ENCODE results near the gene ARHGAP18. TPM values are rescaled to one million over a fixed set of nuclear protein-coding genes. Genes with fewer than 3 reads are reported as not detected.

Gene ARHGAP18
- polyA plus RNA-seq, 1 of the 3 experiments (the other 2 are of a cell fraction): 25.0 TPM

DNA sequence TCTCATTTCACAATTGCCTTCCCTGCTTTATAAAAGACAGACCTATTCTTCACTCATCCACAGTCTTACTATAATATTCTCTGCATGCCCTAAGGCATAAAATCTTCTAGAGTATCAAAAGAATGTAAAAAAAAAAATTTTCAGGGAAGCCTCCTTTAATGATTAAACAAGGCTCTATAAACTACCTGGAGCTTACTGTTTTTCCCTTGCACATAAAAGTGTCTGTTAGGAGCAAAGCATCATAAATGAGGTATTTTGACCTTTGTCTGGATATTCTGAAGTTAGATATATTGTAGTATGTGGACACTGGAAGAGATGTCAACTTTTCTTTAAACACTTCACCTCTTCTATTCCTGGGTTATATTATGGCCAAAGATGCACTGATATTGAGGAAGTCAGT lies 97.5 kb downstream of the ARHGAP18 start:
- TF ChIP-seq RAD21 (IDR thresholded peaks at IDR 0.05; ENCODE audit: low read length) (no peak), PBX3 (IDR thresholded peaks at IDR 0.05) (no peak), EZH2phosphoT487 (IDR thresholded peaks at IDR 0.05; ENCODE audit: borderline replicate concordance, low read depth) (no peak), EP300 (IDR thresholded peaks at IDR 0.05; ENCODE audit: borderline replicate concordance in 1 of 2, low read depth in 1 of 2, low read length in 1 of 2) (no peak), YY1 (IDR thresholded peaks at IDR 0.05; ENCODE audit: low read depth) (no peak), CHD2 (IDR thresholded peaks at IDR 0.05; ENCODE audit: low read length, partially characterized antibody) (no peak), GATA2 (CRISPR knock-in tag; IDR thresholded peaks at IDR 0.05) (no peak), RFX5 (IDR thresholded peaks at IDR 0.05; ENCODE audit: low read length) (no peak), FOXJ3 (CRISPR knock-in tag; IDR thresholded peaks at IDR 0.05) (no peak), POLR2AphosphoS5 (IDR thresholded peaks at IDR 0.05; ENCODE audit: low read depth, low read length) (no peak), TAF1 (IDR thresholded peaks at IDR 0.05; ENCODE audit: borderline replicate concordance, low read depth, low read length) (no peak), REST (IDR thresholded peaks at IDR 0.05; ENCODE audit: low read depth, low read length) (no peak), SMC3 (IDR thresholded peaks at IDR 0.05; ENCODE audit: low read depth, low read length) (no peak)
- TF ChIP-seq, protein P1, sequence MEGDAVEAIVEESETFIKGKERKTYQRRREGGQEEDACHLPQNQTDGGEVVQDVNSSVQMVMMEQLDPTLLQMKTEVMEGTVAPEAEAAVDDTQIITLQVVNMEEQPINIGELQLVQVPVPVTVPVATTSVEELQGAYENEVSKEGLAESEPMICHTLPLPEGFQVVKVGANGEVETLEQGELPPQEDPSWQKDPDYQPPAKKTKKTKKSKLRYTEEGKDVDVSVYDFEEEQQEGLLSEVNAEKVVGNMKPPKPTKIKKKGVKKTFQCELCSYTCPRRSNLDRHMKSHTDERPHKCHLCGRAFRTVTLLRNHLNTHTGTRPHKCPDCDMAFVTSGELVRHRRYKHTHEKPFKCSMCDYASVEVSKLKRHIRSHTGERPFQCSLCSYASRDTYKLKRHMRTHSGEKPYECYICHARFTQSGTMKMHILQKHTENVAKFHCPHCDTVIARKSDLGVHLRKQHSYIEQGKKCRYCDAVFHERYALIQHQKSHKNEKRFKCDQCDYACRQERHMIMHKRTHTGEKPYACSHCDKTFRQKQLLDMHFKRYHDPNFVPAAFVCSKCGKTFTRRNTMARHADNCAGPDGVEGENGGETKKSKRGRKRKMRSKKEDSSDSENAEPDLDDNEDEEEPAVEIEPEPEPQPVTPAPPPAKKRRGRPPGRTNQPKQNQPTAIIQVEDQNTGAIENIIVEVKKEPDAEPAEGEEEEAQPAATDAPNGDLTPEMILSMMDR (IDR thresholded peaks at IDR 0.05): no peak
- TF ChIP-seq, protein P2, sequence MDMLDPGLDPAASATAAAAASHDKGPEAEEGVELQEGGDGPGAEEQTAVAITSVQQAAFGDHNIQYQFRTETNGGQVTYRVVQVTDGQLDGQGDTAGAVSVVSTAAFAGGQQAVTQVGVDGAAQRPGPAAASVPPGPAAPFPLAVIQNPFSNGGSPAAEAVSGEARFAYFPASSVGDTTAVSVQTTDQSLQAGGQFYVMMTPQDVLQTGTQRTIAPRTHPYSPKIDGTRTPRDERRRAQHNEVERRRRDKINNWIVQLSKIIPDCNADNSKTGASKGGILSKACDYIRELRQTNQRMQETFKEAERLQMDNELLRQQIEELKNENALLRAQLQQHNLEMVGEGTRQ (IDR thresholded peaks at IDR 0.05; ENCODE audit: borderline replicate concordance, low read depth, low read length): no peak
- CTCF ChIA-PET: no interaction called here
- no peak overlapping the region for H3K27ac ChIP-seq (ENCODE audit: low read depth in 2 of 2, low read length in 1 of 2)
- peaks cover 0 to 38% of the 10 kb centered on the region in 2 experiments for H3K4me1 ChIP-seq (ENCODE audit: control insufficient read depth in 1 of 2, insufficient read depth in 2 of 2, low read depth in 1 of 2, low read length in 1 of 2)
- H2AFZ ChIP-seq (ENCODE audit: low read depth): no peak overlapping the region
- H3K27me3 ChIP-seq (ENCODE audit: insufficient read depth): no peaks in the 10 kb centered on the region
- no peak overlapping the region for H3K4me3 ChIP-seq (ENCODE audit: low read depth in 2 of 2, low read length in 1 of 2)
- H3K4me2 ChIP-seq: no peak overlapping the region
- POLR2A ChIA-PET: no interaction called here
- H3K36me3 ChIP-seq (replicated peaks in 1 of 2; ENCODE audit: control insufficient read depth in 1 of 2, insufficient read depth in 2 of 2, low read length in 1 of 2): peaks cover 23 to 84% of the 10 kb centered on the region in 2 experiments
- no peaks in the 10 kb centered on the region for H3K9me2 ChIP-seq
- H3K9me3 ChIP-seq: no peaks in the 10 kb centered on the region
- peaks cover 50% of the 10 kb centered on the region for H3K79me2 ChIP-seq (ENCODE audit: insufficient read depth)
- peaks cover 49% of the 10 kb centered on the region for H3F3A ChIP-seq (replicated peaks; ENCODE audit: insufficient read depth)
- no peaks in the 10 kb centered on the region for H4K20me1 ChIP-seq (ENCODE audit: insufficient read depth)
- DNase-seq: no peak
- H3K9ac ChIP-seq: no peak overlapping the region

Data from SK-N-SH (cell line).